Measurements from ENCODE around the gene DSTN. TPM values are rescaled to one million over a fixed set of nuclear protein-coding genes. Genes with fewer than 3 reads are reported as not detected.
A peak's percentile ranks its signal among the peaks of the same experiment; 100 is the strongest.

Gene DSTN
- total and polyA plus RNA-seq, 2 donors (not counting 1 experiment from before 2014, with no cell fraction given): 6.6 to 13.4 TPM

GRCh38 chr20:17617868-17618672 lies 48.2 kb downstream of the DSTN start:
- H3K27me3 ChIP-seq (replicated peaks in 1 of 4; ENCODE audit: control extremely low read depth in 1 of 4, control insufficient read depth in 3 of 4, insufficient read depth in 4 of 4, low read length in 3 of 4): no peaks in the 10 kb centered on the region
- WGBS (ENCODE audit: insufficient coverage): 93% methylated on average over 20 of the region's 20 CpGs
- no peak for TF ChIP-seq EZH2 (IDR thresholded peaks at IDR 0.05; ENCODE audit: borderline replicate concordance, insufficient read depth, low read depth, low read length, poor library complexity, severe bottlenecking)
- peak; percentile 25 for TF ChIP-seq CTCF (IDR thresholded peaks at IDR 0.05)
- no peak overlapping the region for H2AFZ ChIP-seq (ENCODE audit: insufficient read depth, low read depth, low read length, poor library complexity, severe bottlenecking)
- peaks cover 3% of the 10 kb centered on the region for H3K4me1 Mint-ChIP-seq
- H3K9ac ChIP-seq (ENCODE audit: low read length): no peak overlapping the region
- H3K27me3 Mint-ChIP-seq: no peaks in the 10 kb centered on the region
- H4K20me1 ChIP-seq (ENCODE audit: control insufficient read depth, insufficient read depth, low read length, poor library complexity, severe bottlenecking): no peaks in the 10 kb centered on the region
- no peaks in the 10 kb centered on the region for H3K79me2 ChIP-seq (ENCODE audit: control insufficient read depth, insufficient read depth, low read length)
- DNase-seq (no peak), ATAC-seq (ENCODE audit: low read depth) (no peak)
- H3K27ac ChIP-seq (ENCODE audit: low read length in 2 of 2): no peak overlapping the region
- peaks cover 3 to 12% of the 10 kb centered on the region in 2 donors for H3K4me1 ChIP-seq (ENCODE audit: control insufficient read depth in 2 of 2, insufficient read depth in 2 of 2, low read length in 2 of 2)
- no peak overlapping the region for H3K4me3 Mint-ChIP-seq
- no peak overlapping the region for H3K27ac Mint-ChIP-seq
- H3K9me3 Mint-ChIP-seq (ENCODE audit: insufficient read depth): no peaks in the 10 kb centered on the region
- H3K36me3 ChIP-seq (replicated peaks in 1 of 2; ENCODE audit: control extremely low read depth in 1 of 2, control insufficient read depth in 1 of 2, extremely low read depth in 1 of 2, insufficient read depth in 2 of 2, low read length in 1 of 2): peaks cover 0 to 10% of the 10 kb centered on the region in 2 experiments
- H3K4me2 ChIP-seq (replicated peaks; ENCODE audit: low read depth, low read length, poor library complexity, severe bottlenecking): no peak overlapping the region
- no peaks in the 10 kb centered on the region for H3K9me3 ChIP-seq (ENCODE audit: control extremely low read depth in 1 of 3, control insufficient read depth in 2 of 3, insufficient read depth in 1 of 3, low read length in 2 of 3)
- no peak overlapping the region for H3K4me3 ChIP-seq (ENCODE audit: control extremely low read depth in 1 of 5, extremely low read depth in 1 of 5, insufficient read depth in 1 of 5, low read depth in 2 of 5, low read length in 4 of 5)
- POLR2A ChIA-PET: no interaction called here
- CTCF ChIA-PET: interaction anchor here (0.6 to 2.9 kb wide), 9 partner anchors 16 to 386 kb away, joined by 3 to 19 read pairs (median 3); no protein-coding TSS in a partner anchor
- intact Hi-C loops (cut with micrococcal nuclease): no loop called here

- H4K20me1 ChIP-seq (ENCODE audit: control insufficient read depth, insufficient read depth, low read length, poor library complexity, severe bottlenecking): no peaks in the 10 kb centered on the region
- peaks cover 0 to 10% of the 10 kb centered on the region in 2 experiments for H3K36me3 ChIP-seq (replicated peaks in 1 of 2; ENCODE audit: control extremely low read depth in 1 of 2, control insufficient read depth in 1 of 2, extremely low read depth in 1 of 2, insufficient read depth in 2 of 2, low read length in 1 of 2)
- no peaks in the 10 kb centered on the region for H3K79me2 ChIP-seq (ENCODE audit: control insufficient read depth, insufficient read depth, low read length)
- H3K9me3 Mint-ChIP-seq (ENCODE audit: insufficient read depth): no peaks in the 10 kb centered on the region
- CTCF ChIA-PET: interaction anchor here (0.6 to 2.9 kb wide), 5 partner anchors 28 to 277 kb away, joined by 3 to 19 read pairs (median 3); no protein-coding TSS in a partner anchor
- no peaks in the 10 kb centered on the region for H3K27me3 ChIP-seq (replicated peaks in 1 of 4; ENCODE audit: control extremely low read depth in 1 of 4, control insufficient read depth in 3 of 4, insufficient read depth in 4 of 4, low read length in 3 of 4)
- H3K4me3 ChIP-seq (ENCODE audit: control extremely low read depth in 1 of 5, extremely low read depth in 1 of 5, insufficient read depth in 1 of 5, low read depth in 2 of 5, low read length in 4 of 5): no peak overlapping the region
- no peak for ATAC-seq (ENCODE audit: low read depth)
- POLR2A ChIA-PET: no interaction called here
- H3K27me3 Mint-ChIP-seq: no peaks in the 10 kb centered on the region
- no peak overlapping the region for H2AFZ ChIP-seq (ENCODE audit: insufficient read depth, low read depth, low read length, poor library complexity, severe bottlenecking)
- H3K27ac Mint-ChIP-seq: no peak overlapping the region
- TF ChIP-seq EZH2 (IDR thresholded peaks at IDR 0.05; ENCODE audit: borderline replicate concordance, insufficient read depth, low read depth, low read length, poor library complexity, severe bottlenecking): no peak
- TF ChIP-seq CTCF (IDR thresholded peaks at IDR 0.05): no peak
- H3K9me3 ChIP-seq (ENCODE audit: control extremely low read depth in 1 of 3, control insufficient read depth in 2 of 3, insufficient read depth in 1 of 3, low read length in 2 of 3): no peaks in the 10 kb centered on the region
- H3K9ac ChIP-seq (ENCODE audit: low read length): no peak overlapping the region
- H3K4me1 ChIP-seq (ENCODE audit: control insufficient read depth in 2 of 2, insufficient read depth in 2 of 2, low read length in 2 of 2): peaks cover 3 to 12% of the 10 kb centered on the region in 2 donors
- no peak overlapping the region for H3K27ac ChIP-seq (ENCODE audit: low read length in 2 of 2)
- WGBS (ENCODE audit: insufficient coverage): 83% methylated on average over 1 of the region's 10 CpGs
- DNase-seq: no peak
- peaks cover 3% of the 10 kb centered on the region for H3K4me1 Mint-ChIP-seq
- H3K4me2 ChIP-seq (replicated peaks; ENCODE audit: low read depth, low read length, poor library complexity, severe bottlenecking): no peak overlapping the region
- intact Hi-C loops (cut with micrococcal nuclease): no loop called here
- no peak overlapping the region for H3K4me3 Mint-ChIP-seq
These were observed 48.8 kb downstream of the DSTN start for GRCh38 chr20:17618673-17619013.

Measured in B cell (primary cell).